GM19193 (cell line): ENCODE results near the gene EGR2.

ENCODE experiments used
- POLR2A ChIP-seq: IDR thresholded peaks from 4 replicates; pipeline ENCODE4 v1.6.1; 2011; ENCODE audit not compliant: insufficient read depth, insufficient read length; ENCODE audit errors: extremely low read depth

Gene EGR2

DNA sequence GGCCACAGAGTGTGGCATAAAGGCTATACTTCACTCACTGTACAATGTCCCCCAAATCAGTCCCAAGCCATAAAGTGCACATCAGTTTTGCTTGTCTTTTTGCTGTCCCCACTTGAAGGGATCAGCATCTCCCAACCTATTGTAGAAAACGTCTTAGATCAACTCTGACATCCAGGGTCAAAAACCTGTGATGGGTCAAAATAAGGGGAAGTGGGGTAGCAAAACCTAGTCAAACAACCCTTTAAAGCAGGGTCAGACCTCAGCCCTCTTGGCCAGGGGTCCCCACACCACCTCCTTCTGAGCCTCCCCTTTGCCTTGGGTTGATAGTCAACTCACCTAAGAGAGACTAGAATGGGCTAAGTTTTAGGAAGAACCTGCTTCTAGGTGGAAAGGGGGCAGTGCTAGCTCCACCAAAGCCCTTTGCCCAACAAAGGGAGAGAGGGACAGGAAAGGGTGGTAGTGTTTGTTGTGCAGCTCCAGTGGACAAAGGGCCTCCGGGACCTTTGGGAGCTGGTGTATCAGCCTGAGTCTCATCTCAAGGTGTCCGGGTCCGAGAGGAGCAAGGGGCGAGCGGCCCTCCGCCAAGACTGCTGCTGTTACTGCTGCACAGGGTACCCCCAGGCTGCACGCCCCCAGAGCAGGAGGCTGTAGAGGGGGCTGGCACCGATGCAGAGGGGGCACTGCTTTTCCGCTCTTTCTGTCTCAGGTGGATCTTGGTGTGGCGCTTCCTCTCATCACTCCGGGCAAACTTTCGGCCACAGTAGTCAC lies 3.3 kb downstream of the EGR2 start:
- no peak for TF ChIP-seq POLR2A

DNA sequence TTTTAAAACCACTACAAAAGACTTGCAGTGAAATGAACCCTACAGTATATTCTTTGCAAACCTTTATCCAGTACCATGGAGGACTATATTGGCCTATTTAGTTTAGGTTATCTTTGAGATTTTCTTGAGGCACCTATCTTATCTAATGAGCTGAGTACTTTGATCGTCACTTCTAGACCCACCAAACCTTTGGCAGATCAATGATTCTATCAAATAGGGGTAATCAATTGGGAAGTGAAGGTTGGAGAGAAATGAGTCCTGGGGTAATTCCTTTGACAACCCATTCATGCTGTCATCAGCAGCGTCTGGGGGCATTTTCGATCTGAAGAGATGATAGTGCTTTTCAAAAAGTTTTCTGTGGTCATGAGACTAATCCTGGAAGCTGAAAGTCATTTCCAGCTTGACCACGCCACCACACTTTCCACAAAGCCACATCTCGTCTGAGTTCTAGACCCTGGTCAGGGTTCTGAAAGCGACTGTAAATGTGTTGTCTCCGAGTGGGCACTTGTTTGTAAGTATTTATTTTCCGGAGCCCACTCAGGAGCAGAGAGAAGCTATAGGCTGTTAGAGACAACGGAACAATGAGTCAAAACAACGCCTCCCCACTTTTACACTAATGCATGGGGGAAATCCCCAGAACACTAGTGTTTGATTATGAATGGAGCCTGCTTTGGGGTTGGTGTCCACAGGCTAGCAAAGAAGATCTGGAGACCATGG lies 4.8 kb downstream of the EGR2 start:
- TF ChIP-seq POLR2A: no peak

DNA sequence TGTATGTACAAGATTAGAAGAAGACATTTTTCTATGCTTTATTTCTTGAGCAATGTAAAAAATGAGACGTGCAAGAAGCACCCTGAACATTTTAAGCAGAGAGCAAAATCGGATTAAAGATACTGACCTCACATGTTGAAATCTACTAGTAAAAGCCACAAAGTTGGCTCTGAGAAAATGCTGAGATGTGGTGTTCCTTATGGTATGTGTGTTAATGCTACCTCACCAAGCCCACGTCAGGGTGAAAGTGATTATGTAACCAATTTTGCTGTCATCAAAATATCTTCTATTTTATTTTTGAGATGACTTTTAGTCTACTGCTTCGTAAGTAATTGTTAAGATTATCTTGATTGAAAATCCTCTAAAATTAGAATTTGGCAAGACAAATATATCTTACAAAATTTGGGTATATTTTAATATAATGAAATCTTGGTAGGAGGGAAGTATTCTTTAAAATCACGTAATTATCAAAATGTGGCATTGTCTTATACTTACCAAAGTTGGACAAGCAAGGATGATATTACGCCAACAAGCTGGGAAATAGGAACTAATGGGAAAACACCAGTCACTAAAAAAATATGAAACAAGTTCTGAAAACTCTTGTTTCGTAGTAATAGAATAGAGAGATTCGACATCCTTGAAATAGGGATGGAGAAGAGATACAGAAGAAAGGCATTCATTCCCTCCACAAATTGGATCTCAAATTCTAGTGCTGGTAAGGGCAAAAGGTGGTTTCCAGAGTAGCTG lies 5.8 kb downstream of the EGR2 start:
- TF ChIP-seq POLR2A: no peak

DNA sequence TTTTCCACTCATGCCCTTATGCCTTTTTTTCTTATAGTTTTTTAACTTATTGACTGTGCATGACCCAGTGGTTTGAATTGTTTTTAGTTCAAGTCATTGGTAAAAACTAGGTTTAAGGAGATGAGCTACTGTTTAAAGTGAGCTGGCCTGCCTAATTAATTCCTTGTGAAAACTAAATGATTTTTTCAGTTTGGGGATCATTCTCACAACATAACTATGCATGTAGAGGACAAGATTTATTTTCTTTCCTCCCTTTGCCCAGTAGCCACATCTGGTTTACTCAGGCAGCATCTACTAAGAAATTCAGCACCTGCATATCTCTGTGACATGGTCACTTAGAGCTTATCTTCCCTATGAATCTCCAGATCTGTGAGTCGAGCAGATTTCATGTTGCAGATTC lies 9.9 kb downstream of the EGR2 start:
- no peak for TF ChIP-seq POLR2A

DNA sequence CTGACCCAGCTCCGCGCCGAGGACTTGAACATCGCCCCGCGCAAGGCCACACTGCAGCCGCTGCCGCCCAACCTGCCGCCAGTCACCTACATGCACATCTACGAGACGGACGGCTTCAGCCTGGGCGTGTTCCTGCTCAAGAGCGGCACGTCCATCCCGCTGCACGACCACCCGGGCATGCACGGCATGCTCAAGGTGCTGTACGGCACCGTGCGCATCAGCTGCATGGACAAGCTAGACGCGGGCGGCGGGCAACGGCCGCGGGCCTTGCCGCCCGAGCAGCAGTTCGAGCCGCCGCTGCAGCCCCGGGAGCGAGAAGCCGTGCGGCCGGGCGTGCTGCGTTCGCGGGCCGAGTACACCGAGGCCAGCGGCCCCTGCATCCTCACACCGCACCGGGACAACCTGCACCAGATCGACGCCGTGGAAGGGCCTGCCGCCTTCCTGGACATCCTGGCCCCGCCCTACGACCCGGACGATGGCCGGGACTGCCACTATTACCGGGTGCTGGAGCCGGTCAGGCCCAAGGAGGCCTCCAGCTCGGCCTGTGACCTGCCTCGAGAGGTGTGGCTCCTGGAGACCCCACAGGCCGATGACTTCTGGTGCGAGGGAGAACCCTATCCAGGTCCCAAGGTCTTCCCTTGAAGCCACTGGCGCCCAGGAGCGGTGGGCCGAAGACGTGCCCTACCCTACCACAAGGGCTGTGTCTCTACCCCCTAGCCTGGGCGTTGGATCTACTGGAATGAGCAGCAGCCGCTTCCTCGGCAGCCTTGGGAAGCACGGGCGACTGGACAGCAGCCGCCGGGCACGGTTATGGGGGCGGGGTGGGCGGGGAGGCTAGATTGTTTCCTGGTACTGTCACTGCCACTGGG lies 10.7 kb downstream of the EGR2 start:
- TF ChIP-seq POLR2A: no peak

DNA sequence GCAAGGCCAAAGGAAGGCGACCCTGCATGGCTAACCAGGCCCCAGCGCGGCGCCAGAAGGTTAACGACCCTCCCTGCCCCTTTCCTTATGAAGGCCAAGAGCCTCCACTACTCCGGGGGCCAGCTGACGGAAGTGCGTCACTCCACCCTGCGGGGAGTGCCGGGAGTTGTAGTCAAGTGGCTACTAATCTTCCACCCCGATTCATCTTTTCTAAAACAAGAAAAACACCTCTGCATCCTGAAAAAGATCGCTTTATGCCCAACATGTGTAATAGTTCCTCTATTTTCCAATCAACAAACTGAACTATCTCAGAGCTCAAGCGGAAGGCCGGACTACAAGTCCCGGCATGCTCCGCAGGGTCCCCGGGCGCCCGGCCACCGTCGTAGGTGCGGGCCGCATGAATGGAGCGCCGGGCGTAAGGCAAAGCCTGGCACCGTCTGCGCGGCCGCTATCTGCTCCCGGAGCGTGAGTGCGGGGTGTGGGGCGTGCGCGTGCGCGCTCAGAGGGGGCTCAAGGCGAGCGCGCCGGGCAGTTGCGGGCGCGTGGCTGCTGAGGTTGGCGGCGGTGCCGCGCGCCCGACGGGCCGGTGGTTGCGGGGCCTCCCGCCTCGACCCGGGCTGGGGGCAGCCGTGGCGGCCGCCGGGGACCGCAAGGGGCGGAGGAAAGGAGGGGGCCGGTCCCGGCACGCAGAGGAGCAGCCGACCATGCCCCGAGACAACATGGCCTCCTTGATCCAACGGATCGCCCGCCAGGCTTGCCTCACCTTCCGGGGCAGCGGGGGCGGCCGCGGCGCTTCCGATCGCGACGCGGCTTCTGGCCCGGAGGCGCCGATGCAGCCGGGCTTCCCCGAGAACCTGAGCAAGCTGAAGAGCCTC lies 11.6 kb downstream of the EGR2 start, which contains the start of gene ADO:
Gene ADO, plus strand, starts transcription at position 365 of the 875 bp plus-strand sequence. Its CDS starts 340 bp downstream, at position 705.
- TF ChIP-seq POLR2A: peak; percentile 72

DNA sequence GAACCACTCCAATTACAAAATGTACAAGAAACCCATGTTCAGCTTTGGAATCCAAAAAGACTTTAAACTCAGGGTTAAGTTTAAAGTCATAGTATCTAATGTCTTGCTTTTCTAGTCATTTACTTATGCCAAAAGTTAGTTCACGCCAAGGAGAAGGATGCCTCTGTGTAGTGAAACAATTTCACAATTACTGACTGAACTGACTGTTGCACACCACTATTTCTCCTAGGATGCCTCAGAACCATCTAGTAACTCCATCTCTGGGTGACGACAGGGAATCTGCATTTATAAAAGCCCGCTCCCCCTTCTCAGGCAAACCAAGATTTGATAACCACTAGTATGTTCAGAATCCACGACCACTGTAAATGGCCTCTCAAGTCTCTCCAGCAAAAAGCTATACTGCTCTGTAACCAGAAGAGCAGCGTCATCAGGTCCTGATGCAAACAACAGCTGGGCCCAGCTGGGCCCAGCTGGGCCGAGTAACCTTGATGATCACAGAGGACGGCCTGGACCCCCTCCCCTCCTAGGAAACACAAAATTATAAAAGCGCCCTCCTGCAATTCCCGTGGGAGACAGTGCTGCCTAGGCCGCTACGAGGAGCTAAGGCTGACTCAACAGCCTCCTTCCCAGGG lies 12.3 kb downstream of the EGR2 start:
- TF ChIP-seq POLR2A: no peak

DNA sequence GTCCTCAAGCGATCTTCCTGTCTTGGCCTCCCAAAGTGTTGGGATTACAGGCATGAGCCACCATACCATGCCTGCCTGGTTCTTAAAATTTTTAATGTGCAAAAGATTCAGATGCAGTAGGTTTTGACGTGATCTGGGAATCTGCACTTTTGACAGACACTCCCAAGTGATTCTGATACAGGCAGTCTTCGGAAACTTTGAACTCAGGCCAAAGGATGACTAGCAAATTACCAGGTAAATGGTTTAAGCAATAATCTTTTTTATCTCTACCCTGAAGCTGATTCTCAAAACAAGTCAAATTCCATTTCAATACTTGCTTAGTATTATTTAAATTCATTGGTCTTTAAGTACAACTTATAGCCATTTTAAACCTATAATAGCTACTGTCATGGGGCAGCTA lies 14.3 kb downstream of the EGR2 start:
- no peak for TF ChIP-seq POLR2A

DNA sequence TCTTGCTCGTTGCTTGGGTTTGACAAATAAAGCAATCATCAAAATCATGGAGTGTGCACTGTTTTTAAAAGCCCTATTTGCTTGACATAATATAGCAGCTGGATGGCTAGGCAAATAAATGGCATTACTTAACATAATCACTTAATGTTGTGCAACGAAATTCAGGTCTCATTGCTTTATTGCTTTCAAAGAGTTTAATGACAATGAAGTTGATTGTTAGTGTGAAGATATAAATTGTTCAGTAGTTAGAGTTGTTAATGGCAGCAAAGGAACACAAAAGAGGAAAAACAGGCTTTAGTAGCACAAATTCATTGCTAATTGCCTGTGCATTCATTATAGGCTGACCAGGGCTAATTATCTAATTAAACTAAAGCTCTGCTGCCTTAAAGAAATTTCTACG lies 19.3 kb downstream of the EGR2 start:
- no peak for TF ChIP-seq POLR2A

DNA sequence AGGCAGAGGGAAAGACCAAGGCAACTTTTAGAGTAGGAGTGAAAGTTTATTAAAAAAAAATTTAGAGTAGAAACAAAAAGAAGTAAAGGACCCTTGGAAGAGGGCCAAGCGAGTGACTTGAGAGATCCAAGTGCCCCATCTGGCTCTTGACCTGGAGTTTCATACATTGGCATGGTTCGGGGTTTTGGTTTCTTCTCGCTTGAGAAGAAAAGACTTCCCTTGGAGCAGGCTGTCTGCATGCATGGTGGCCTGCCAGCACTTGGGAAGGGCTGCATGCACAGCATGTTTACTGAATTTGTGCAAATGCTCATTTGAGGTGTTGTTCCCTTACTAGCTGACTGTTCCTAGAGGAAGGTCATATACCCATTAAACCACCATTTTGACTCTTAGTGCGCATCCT lies 20.4 kb downstream of the EGR2 start:
- no peak for TF ChIP-seq POLR2A

DNA sequence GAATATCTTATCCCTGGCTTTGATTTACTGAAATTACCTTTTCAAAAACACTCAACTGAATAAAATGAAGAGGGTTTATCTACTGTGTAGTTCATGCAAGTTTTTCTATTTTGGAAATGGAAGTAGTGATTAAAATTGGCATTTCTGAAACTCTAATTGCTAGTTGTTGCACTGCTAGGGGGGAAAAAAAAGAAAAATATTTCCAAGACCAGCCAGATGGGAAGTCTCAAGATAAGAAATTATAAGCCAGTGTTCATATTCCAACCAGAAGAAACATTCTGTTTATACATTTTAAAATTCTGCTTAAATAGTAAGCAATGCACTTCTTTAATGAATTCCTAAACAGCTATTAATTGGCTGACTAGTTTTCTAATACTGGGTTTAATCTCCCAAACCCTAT lies 21.1 kb downstream of the EGR2 start:
- TF ChIP-seq POLR2A: no peak

DNA sequence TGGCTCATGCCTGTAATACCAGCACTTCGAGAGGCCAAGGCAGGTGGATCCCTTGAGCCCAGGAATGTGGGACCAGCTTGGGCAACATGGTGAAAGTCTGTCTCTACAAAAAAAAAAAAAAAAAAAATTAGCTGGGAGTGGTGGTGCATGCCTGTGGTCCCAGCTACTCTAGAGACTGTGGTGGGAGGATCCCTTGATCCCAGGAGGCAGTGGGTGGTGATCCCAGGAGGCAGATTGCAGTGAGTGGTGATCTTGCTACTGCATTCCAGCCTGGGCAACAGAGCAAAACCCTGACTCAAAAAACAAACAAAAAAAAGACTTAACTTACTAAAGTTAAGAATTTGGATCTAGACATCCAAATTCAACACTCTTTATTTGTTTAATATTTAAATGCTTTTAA lies 21.9 kb downstream of the EGR2 start:
- TF ChIP-seq POLR2A: no peak

DNA sequence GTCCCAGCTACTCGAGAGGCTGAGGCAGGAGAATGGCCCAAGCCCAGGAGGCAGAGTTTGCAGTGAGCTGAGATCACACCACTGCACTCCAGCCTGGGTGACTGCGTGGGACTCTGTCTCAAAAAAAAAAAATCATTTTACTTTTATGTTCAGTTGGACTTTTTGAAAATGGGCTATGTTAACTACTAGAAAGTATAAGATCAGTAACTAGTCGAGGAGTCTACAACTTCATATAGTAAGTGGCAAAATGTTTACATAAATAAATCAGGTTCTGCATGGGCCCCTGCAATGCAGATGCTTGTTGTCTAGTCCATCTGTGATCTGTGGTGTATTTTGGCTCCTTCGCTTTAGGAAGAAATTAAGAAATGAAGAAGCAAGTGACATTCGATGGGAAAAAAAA lies 23.9 kb downstream of the EGR2 start:
- TF ChIP-seq POLR2A: no peak
